NCI-H128 (cell line): ENCODE results near the gene PNPLA7.

Experiments
- DNase-seq: peaks from one replicate; lab custom pipeline; 2025; ENCODE audit not compliant: unreplicated experiment; lab: John Stamatoyannopoulos, UW

The PNPLA7 gene

GRCh38 chr9:137437691-137438590 is 112.3 kb downstream of the PNPLA7 start:
- no peak for DNase-seq

GRCh38 chr9:137436761-137437600 is 113.2 kb downstream of the PNPLA7 start:
- DNase-seq: no peak

- DNase-seq: no peak
Measured at GRCh38 chr9:137435980-137436760, 114.0 kb downstream of the PNPLA7 start.

- no peak for DNase-seq
Measured at GRCh38 chr9:137435381-137435891, 114.8 kb downstream of the PNPLA7 start.

- DNase-seq: no peak
Measured at GRCh38 chr9:137434498-137435380, 115.5 kb downstream of the PNPLA7 start.

- no peak for DNase-seq
Measured at GRCh38 chr9:137433916-137434431, 116.2 kb downstream of the PNPLA7 start.

GRCh38 chr9:137433349-137433915 is 116.8 kb downstream of the PNPLA7 start:
- no peak for DNase-seq

GRCh38 chr9:137432687-137433348 is 117.4 kb downstream of the PNPLA7 start:
- DNase-seq: no peak

GRCh38 chr9:137431416-137431931 is 118.7 kb downstream of the PNPLA7 start:
- DNase-seq: no peak

GRCh38 chr9:137430723-137431415 is 119.3 kb downstream of the PNPLA7 start:
- no peak for DNase-seq

- peak; percentile 66 for DNase-seq
Measured at GRCh38 chr9:137429974-137430722, 120.1 kb downstream of the PNPLA7 start.

- DNase-seq: no peak
Measured at GRCh38 chr9:137429546-137429890, 120.7 kb downstream of the PNPLA7 start.

GRCh38 chr9:137428841-137429545 is 121.2 kb downstream of the PNPLA7 start:
- DNase-seq: no peak

GRCh38 chr9:137428311-137428630 is 121.9 kb downstream of the PNPLA7 start:
- no peak for DNase-seq

GRCh38 chr9:137427454-137428310 is 122.5 kb downstream of the PNPLA7 start:
- no peak for DNase-seq
